Stimulated activated naive CD4-positive, alpha-beta T cell treated with Interleukin-2 at 50 U/mL for 16 hours (primary cell): ENCODE data around the gene MED26.

ENCODE experiments used
- DNase-seq: peaks from one replicate; lab custom pipeline; 2025; lab: John Stamatoyannopoulos, UW

Gene MED26

DNA sequence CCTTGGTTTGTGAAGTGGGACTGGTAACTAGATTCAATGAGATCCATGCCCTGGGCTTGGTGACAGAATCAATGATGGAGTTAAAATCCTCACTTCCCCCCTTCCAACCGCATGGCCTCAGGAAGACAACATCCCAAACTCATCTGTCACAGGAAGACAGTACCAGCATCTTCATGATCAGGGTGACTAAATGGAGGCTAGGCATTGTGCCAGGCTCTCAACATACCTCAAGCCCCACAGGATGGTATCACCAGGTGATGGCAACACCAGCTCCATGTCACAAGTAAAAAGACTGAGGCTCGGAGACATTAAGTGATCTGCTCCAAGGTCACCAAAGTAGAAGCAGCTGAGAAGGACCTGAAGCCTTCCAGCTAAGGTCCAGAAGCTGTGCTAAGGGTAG lies 14.2 kb downstream of the MED26 start:
- no peak for DNase-seq

DNA sequence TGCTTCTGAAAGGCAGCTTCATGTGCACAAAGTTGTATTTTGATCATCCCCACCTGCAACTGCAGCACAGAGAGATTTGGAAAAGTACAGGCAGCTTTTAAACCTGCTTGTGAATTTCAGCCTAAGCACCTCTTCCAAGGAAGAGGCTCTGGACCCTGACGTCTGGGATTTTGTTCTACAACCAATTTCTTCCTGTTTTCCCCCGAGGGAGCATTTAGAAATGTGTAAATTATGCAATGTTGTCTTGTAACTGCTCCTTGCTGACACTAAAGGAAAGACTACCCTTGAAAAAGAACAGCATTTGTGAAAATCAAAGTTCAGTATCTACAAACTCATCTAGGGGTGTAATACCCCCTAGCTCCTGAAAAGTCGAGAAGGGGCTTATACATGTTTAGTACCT lies 15.4 kb downstream of the MED26 start:
- DNase-seq, result no peak

DNA sequence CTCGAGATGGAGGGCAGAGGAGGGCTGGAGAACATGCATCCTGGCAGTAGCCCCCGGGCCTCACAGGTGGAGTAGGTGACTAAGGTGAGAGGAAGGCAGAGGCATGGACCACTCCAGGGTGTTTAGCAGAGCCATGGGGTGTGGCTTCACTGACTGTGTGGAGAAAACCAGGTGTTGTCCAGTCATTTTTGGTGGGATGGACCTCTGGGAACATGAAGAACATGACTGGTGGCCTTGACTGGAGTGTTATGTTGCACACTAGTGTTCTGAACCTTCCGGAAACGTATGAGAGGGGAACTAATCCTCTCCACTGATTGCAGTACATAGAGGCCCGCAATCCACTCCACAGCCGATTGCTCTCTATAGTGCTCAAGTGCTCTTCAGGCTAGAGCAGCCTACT lies 16.9 kb downstream of the MED26 start:
- no peak for DNase-seq

DNA sequence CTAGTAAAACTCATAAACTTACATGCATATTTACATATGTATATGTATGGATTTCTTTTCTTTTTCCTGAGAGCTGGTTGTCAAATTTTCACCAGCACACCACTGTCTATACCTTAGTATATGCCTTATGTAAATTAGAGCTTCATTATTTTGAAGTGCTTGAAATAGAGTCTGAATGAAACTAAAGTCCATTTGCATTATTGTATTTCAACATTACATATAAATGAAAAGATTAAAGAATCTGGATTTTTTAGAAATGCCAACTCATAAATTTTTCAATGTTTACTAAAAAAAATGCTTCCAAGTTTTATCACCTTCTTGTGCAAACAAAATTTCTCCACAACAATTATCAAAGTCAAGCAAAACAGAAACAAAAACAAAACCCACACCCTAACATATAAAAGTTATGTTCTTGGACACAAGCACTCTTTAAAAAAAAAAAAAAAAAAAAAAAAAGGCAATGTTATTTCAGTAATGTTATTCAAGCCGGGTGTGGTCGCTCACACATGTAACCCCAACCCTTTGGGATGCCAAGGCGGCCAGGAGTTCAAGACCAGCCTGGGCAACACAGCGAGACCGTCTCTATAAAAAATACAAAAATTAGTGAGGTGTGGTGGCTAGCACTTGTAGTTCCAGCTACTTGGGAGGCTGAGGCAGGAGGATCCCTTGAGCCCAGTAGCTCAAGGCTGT lies 18.3 kb downstream of the MED26 start:
- no peak for DNase-seq

DNA sequence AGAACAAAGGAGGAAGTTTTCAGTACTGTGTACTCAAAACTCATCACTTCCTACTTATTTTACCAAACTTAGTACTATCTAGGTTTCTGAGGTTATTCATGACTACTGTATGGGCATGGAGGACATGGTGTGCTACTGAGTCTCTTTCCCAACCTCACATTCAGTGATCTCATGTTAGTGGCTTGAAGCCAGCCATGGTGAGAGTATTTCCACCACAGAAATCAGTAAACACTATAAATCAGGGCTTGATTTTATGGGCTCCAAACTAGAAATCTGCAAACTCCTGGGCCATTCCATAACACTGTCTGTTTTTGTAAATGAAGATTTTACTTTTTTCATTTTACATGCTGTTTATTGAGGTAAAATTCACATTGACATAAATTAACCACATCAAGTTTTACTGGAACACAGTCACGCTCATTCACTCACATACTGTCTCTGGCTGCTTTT lies 19.7 kb downstream of the MED26 start:
- no peak for DNase-seq

DNA sequence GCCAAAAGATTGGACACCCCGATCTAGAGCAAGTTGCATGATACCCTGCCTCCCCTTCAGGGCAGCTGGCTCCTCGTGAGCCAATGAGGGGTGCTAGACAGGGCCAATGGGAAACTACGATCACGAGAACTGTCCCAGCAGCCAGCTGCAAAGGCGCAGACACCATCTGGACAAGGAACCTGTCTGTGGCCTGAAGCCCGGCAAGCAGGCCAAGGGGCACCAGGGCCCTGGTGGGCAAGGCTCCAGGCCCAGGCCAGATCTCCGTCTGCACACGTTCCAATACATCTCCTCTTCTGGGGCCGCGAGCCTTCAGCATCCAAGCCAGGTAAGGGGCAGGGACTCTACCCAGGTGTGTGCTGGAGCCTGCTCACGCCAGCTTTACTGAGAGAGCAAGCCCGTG lies 20.2 kb downstream of the MED26 start:
- no peak for DNase-seq

DNA sequence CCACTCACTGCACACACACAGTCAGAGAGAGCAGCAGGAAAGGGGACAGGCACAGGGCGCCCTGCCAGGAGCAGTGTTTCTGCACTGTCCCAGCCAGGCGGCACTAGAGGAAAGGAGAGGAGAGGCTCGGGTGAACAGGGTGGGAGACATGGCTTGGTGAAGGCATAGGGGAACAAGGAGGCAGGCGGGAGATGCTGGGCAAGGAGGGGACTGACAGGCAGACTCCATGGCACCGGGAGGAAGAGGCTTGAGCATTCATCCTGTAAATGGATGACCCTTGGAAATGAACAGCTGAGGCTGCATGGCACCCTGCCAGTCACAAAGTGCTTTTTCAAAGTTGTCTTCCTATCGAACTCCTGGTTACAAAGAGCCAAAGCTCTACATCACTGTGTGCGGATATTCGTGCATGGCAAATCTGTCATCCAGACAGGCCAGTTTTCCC lies 22.4 kb downstream of the MED26 start:
- DNase-seq, result no peak

DNA sequence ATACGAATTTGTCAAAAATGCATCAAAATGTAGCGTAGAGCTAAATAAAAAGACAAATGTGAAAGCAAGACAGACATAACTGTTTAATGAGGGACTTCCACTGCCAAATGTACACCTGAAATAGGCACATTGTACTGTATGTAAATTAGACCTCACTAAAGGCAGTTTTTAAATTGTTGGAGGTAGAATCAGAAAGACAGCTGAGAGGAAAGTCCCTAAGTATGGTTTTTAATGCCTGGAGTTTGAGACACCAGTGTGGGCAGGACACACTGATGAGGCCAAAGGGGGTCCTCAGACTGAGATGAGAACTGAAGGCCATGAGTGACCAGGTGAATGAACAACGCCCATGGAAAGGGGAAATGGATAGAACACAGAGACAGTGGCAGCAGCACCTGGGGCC lies 22.9 kb downstream of the MED26 start:
- DNase-seq, result no peak

DNA sequence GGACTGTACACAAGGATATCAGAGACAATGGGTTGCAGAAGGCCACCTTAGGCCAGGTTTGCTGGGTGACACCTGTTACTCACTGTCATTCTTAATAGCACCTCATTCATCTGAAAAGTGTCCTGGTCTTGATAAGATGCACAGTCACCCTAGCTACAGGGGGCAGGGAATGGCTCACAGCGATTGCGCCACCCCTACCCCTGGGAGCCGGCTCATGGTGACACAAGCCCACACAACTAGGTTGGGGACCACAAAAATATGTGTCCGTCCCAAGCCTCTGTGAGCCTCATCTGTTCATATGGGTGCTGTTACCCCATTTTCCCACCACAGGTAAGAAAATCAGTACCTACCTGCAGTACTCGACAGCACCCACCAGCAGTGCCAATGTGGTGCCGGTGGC lies 23.4 kb downstream of the MED26 start:
- DNase-seq, result no peak

DNA sequence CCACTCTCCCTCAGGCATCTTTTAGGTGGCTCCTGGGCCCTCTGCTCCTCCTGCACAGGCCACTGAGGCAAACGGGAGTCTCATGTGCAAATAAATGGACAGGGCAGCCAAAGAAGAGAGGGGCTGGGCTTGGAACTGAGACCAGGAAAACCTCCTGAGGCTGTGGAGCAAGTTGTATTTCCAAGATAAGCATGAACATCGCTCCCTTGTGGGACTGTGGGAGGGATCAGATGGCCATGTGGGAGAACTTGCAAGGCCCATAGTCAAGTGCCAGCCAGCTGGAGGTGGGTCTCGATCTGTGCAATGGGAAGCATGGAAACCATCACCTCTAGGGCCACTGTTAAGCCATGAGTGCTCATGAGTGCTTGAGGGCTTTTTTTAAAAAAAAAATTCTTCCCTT lies 24.9 kb downstream of the MED26 start:
- no peak for DNase-seq

DNA sequence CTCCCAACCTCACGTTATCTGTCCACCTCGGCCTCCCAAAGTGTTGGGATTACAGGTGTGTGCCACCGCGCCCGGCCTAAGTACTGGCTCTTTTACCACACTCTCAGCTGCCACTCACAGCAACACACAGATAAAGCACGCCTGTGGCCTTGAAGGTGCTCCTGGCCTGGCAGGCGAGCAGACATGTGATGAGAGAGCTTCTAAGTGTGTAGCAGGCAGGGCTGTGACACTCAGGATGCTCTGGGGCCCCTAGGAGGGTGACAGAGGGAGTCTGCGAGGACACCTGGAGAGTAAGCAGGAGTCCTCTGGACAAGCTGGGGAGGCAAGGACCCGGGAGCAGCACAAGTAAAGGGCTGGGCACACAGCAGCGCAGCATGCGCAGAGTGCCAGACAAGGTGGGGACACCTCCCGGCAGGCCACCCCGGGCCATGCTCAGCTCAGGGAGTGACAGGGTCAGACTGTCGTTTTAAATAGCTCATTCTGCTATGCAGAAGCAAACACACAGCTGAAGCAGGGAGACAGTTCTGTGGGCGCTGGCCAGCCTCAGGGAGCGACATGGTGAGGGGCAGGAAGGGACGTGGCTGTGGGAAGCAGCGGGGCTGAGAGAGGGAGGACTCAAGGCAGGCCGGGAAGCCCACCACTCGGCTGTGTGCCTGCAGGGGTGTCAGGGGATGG lies 26.5 kb downstream of the MED26 start:
- no peak for DNase-seq

DNA sequence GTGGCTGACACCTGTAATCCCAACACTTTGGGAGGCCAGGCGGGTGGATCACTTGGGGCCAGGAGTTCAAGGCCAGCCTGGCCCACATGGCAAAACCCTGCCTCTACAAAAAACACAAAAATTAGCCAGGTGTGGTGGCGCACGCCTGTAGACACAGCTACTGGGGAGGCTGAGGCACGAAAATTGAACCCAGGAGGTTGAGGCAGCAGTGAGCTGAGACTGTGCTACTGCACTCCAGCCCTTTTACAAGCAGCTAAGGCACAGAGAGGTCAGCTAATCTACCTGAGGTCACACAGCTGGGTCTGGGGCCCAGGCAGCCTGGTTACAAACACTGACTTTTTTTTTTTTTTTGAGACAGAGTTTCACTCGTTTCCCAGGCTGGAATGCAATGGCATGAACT lies 27.2 kb downstream of the MED26 start:
- no peak for DNase-seq

DNA sequence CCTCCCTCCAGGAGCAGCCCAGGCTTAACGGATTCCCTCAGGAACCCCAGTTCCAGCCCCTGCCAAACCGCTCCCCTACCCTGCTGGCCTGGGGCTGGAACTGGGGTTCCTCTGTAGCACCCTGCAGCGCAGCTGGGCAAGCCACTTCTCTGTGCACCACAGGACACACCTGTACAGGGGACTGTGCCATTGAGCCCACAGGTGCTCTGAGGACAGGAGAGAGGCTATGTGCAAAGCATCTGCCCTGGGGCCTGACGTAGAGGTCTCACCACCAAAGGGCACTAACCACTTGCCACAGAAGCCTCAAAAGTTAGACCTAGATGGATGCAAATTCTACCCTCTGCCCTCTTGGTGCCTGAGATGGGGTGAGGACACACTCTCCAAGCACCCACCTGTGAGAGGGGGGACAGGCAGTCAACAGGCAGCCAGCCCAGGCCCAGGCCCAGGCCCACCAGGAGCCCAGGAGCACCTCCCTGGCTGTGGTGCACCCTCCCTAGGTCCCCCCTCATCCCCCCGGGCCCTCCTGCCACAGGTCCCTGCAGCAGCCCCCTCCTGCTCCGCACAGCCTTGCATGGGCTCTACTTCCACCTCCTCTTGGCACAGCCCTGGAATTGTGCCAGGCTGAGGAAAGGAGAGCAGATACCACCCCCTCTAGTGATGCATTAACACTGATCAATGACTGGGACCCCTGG lies 28.2 kb downstream of the MED26 start:
- DNase-seq, result no peak

DNA sequence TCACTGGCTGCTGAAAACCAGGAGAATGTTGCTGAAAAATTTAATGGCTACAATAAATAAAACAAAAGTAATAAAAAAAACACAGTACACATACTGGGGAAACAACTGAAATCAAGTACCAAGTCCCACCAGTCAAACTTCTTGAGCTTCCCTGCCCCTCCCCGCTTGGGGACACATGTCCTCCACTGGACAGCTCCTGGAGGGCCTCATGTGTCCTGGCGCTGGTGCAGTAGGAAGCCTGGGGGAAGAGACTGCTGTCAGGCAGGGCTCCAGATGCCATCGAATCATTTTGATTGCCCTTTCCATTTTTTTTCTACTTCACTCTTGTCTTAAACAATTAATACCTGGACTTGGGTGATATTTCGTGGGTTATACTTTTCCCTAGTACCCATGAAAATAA lies 29.2 kb downstream of the MED26 start:
- no peak for DNase-seq

DNA sequence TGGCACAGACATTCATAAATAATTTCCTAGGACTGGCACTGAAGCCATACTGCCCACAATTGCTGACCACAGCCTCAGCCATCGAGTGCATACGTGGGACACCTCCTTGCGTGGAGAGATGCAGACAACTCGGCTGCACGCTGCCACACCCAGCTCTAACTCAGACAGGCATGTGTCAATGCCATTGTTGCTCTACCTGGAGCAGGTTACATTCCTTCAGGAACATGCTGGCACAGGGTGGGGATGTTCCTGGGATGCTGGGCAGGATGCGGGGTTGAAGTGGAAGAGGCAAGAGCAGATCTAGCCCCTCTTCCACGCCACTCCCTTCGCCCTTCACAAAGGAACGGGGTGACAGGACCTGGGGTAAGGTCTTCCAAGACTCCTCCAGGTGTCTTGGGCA lies 31.6 kb downstream of the MED26 start:
- DNase-seq, result no peak

DNA sequence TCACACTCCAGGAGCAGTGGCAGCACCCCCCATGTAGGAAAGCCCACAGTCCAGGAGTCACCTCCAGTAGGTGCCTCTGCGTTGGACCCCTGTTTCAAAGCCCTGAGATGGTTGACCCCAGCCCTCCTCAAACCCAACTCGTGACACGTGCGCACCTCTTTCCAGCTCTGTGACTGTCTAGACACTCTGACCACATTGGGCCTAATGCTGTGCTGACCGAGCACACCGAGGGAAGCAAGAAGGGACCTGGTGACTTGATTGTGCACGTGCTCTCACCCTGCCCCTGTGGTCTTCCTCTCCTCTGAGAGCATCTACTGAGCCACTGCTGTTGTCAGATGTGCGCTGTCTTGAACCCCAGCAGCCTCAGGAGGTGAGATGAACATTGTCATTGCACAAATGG lies 32.9 kb downstream of the MED26 start:
- DNase-seq, result no peak

DNA sequence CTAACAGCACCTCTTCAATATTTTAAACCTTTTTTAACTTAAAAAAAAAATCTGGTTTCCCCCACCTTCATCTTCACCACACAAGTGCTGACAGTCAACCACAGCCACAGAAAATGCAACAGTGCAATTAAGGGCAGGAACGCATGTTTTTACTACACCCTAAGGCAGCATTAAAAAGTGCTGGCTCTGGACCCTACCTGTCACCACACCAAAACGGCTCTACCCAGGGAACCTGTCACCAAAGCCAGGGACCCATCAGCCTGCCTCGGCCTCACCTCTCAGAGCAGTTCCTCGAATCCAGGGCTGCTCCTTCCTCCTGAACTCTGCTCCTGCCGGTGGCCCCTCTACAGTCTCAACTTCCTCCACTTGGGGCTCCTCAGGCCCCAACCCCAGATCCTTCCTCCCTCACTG lies 33.3 kb downstream of the MED26 start:
- no peak for DNase-seq

DNA sequence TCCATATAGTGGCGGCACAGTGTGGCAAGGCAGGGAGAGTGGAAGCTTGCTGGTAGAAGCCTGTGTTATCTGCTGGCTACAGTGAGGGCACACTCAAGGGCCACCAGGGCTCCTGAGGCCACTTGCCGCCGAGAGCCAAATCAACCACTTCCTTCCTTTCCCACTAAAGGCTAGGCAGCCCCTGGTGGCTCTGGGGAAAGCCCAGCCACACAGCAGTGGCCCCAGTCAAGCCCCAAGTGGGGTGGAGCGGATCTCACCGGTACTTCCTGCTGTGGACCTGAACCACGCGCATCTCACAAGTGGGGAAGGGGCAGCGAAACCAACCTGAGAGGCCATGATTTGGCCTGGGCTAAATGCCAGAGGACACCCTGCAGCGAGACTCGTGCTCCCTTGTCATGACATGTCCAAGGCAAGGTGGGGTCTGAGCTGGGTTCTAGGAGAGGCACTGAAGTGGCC lies 33.8 kb downstream of the MED26 start:
- DNase-seq, result peak; percentile 30

DNA sequence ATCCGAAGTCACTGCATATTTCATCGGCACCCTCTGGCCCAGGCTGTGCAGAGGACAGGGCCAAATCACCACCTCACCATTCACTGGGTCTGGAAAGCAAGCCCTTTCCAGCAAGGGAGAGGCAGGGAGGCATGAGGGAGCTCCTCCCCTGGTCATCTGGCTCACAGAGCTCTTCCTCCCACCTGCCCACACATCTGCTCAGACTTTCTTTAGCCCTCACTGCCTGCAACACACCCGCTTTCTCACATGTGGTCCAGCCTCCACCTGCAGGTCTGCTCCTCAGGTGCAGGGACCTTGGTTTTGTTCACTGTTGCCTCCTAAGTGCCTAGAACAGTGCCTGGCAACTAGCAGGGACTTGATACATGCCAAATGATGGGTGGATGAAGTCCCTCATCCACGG lies 34.8 kb downstream of the MED26 start:
- DNase-seq, result no peak

DNA sequence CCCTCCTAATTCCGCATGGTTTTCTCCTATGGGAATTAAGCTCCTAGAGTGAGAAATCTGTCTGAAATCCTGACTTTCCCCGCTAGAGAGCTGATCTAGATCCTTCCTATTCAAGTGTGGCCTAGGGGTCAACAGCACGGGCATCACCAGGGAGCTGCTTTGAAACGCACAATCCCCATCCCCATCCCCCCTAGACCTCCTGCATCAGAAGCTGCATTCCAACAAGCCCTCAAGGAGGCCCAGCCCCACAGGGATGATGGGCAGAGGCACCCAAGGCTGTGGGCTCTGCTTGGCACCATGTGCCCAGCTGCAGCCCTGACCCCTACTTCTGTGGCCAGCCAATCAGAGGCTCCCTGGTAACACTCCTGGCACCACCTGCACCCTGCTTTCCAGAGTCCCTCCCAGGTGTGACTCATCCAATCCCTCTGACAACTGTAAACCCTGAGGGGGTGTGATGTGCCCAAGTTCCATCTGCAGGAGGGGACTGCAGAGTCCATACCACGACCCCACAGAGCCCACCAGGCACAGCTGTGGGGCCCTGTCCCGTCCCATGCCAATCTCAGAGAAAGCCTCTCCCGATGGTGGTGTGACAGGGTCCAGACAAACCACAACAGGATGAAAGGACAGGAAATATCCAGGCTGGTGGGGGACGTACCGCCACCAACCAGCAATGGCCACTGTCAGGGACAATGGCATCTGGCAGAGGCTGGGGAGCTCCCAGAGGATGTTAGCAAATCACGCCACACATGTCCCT lies 36.0 kb downstream of the MED26 start:
- DNase-seq, result no peak

DNA sequence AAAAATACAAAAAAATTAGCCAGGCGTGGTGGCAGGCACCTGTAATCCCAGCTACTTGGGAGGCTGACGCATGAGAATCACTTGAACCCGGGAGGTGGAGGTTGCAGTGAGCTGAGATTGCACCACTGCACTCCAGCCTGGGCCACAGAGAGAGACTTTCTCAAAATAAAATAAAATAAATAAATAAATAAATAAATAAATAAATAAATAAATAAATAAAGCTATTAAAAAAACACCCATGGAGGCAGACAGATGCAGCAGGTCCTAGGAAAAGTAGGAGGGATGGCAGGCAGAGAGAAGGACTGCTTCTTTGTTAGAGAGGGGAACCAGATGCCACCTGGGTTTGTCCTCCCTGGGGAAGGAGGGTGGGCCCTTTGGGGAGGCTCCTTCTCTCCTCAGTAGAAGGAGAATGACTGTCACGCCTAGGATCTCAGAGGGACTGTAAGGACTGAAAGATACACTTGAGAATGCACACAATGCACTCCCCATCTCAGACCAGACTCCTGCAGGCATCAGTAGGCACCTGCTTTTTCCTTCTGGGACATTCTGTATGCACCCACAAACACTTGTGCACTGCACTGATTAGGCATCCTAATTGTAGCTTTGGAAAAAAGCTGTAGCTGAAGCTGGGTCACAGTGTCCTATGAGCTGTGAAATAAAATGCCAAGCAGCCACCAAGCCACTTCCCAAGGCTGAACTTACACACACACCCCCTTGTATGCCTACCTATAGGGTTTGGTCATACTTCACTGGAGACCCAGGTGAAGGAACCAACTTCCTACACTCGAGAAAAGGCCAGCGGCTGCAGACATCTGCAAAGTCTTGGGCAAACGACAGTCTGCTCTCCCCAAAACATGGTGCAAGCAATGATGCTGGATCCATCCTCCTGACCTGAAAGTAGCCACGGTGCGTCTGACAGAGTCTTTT lies 36.9 kb downstream of the MED26 start:
- no peak for DNase-seq
